GM18951 (cell line): ENCODE measurements around the gene FAM98C.

ENCODE experiments used
- POLR2A ChIP-seq: IDR thresholded peaks from 4 replicates; pipeline ENCODE4 v1.6.1; 2011; ENCODE audit warnings: mild to moderate bottlenecking; ENCODE audit not compliant: insufficient read length, insufficient read depth; ENCODE audit errors: extremely low read depth
- in situ Hi-C: fragments of 300-500 bp; cut with MboI; formaldehyde crosslinking; loops from one replicate; pipeline ENCODE4 v1.12.0; 2022; ENCODE audit warnings: low sequenced_read_pairs, mixed read lengths, inconsistent platforms; ENCODE audit not compliant: unreplicated experiment

The FAM98C gene

DNA sequence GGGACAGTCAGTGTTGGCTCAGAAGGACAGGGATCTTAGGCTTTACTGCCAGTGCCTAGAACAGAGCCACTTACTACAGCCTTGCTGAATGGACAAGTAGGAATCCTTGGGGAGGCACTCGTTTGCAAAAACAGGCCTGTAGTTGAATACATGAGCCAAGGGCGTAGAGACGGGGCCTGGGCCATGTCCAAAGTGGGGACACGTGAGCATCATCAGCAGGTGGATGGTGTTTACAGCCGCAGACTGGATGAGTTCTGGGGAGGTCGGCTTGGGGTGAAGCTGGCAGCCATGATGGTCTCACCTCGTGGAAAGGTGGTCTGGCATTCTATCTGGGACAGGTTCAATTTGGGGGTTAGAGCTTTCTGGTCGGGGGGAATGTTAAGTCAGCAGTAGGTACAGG, 48.1 kb downstream of the FAM98C start:
- in situ Hi-C loops = no loop called here
- no peak for TF ChIP-seq POLR2A

DNA sequence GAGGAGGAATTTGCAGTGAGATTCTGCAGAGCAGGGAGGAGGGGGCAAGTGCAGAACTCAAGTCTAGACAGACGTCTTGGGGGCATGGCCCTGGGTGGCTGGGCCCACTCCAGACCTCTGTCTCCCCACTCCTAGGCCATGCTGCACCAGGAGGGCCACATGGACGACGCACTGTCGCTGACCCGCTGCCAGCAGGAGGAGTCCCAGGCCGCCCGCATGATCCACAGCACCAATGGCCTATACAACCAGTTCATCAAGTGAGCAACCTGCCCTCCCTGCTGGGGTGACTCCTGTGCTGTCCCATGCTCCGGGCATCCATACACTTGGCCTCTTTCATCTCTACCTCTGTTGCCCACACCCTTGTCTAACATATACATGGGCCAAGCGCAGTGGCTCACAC, 48.7 kb downstream of the FAM98C start:
- TF ChIP-seq POLR2A = no peak
- in situ Hi-C loops = no loop called here

GRCh38 chr19:38452430-38453366, 49.8 kb downstream of the FAM98C start:
- in situ Hi-C loops = no loop called here

GRCh38 chr19:38453596-38453995, 50.7 kb downstream of the FAM98C start:
- no peak for TF ChIP-seq POLR2A
- in situ Hi-C loops = no loop called here

More at GRCh38 chr19:38452430-38453366, 49.8 kb downstream of the FAM98C start:
- no peak for TF ChIP-seq POLR2A

DNA sequence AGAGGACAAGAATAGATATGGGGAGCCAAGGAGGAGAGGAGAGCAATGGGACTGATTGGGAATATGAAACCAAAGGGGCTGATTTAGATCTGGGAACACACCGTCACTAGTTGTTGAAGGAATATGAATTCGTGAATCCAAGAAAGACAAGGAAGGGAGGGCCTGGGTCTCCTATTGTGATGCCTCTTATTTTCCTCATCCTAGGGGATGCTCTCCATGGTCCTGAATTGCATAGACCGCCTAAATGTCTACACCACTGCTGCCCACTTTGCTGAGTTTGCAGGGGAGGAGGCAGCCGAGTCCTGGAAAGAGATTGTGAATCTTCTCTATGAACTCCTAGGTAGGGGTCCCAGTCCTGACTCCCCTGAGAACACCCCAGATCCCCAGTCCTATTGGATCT, 52.1 kb downstream of the FAM98C start:
- no peak for TF ChIP-seq POLR2A
- in situ Hi-C loops = no loop called here

- no peak for TF ChIP-seq POLR2A
- in situ Hi-C loops = no loop called here
Measured at GRCh38 chr19:38457202-38457601, 54.3 kb downstream of the FAM98C start.

DNA sequence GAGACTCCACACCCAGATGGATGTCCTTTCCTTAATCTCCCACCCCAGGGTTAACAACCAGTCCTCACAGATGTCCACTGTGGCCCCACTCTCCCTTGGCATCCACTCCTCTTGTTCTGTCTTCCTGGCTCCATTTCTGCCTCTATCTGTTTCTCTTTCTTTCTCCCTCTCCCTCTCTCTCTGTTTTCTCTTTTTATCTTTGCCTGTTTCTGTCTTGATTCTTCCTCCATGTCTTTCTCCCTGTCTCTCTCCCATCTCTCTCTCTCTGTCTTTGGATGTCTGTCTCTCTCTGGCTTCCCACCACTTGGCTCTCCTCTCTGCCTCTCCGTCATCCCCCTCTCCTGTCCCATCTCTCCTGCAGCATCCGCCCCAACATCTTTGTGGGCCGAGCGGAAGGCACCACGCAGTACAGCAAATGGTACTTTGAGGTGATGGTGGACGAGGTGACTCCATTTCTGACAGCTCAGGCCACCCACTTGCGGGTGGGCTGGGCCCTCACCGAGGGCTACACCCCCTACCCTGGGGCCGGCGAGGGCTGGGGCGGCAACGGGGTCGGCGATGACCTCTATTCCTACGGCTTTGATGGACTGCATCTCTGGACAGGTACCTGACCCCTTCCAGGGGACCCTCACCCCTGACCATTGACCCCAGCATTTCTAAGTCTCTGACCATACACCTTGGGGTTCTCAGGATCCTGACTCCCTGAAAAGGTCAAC, 55.0 kb downstream of the FAM98C start:
- in situ Hi-C loops = no loop called here
- no peak for TF ChIP-seq POLR2A
